ENCODE measurements around the gene LDLRAD2. TPM values are rescaled to one million over a fixed set of nuclear protein-coding genes. Genes with fewer than 3 reads are reported as not detected.

Gene LDLRAD2
- total and polyA plus RNA-seq, 9 of the 15 experiments (the other 6 are each of a cell fraction or from before 2014, with no cell fraction given), result 0.45 to 0.48 TPM; not detected in 7

- TF ChIP-seq CTCFL (IDR thresholded peaks at IDR 0.05; ENCODE audit: borderline replicate concordance, insufficient read depth, low read depth, low read length, poor library complexity, severe bottlenecking) (no peak), IFI16 (CRISPR knock-in tag; IDR thresholded peaks at IDR 0.05) (no peak), ZC3H11A (IDR thresholded peaks at IDR 0.05; ENCODE audit: low read depth, low read length) (peak; percentile 49; the same call in 1 of the 2 replicates), DPF2 (IDR thresholded peaks at IDR 0.05) (peak; percentile 83; the same call in 1 of the 2 replicates), EP400 (IDR thresholded peaks at IDR 0.05) (no peak), RFX7 (CRISPR knock-in tag; IDR thresholded peaks at IDR 0.05) (no peak), PHB2 (IDR thresholded peaks at IDR 0.05; ENCODE audit: low read depth) (no peak), SMAD4 (CRISPR knock-in tag; conservative IDR thresholded peaks at IDR 0.05) (no peak), ARID4B (CRISPR knock-in tag; IDR thresholded peaks at IDR 0.05) (no peak), ZNF224 (CRISPR knock-in tag; IDR thresholded peaks at IDR 0.05) (no peak), ZNF143 (CRISPR knock-in tag; IDR thresholded peaks at IDR 0.05) (peak; percentile 96), ZNF23 (CRISPR knock-in tag; IDR thresholded peaks at IDR 0.05) (no peak), ELF4 (CRISPR knock-in tag; IDR thresholded peaks at IDR 0.05) (peak; percentile 65; the same call in 1 of the 2 replicates), NR0B1 (IDR thresholded peaks at IDR 0.05; ENCODE audit: partially characterized antibody) (no peak), ZNF77 (CRISPR knock-in tag; IDR thresholded peaks at IDR 0.05) (no peak), ZNF184 (CRISPR knock-in tag; IDR thresholded peaks at IDR 0.05) (no peak), CXXC5 (CRISPR knock-in tag; IDR thresholded peaks at IDR 0.05) (no peak; the same call in 1 of the 2 replicates), GABPA (tag; conservative IDR thresholded peaks at IDR 0.05; ENCODE audit: low read depth) (peak; percentile 79), CBFA2T3 (IDR thresholded peaks at IDR 0.05) (peak; percentile 42), ZNF589 (CRISPR knock-in tag; IDR thresholded peaks at IDR 0.05; ENCODE audit: low read depth) (peak; percentile 91)
- TF ChIP-seq, protein P1, sequence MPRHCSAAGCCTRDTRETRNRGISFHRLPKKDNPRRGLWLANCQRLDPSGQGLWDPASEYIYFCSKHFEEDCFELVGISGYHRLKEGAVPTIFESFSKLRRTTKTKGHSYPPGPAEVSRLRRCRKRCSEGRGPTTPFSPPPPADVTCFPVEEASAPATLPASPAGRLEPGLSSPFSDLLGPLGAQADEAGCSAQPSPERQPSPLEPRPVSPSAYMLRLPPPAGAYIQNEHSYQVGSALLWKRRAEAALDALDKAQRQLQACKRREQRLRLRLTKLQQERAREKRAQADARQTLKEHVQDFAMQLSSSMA (CRISPR knock-in tag; IDR thresholded peaks at IDR 0.05), result no peak
Measured at GRCh38 chr1:21783679-21784603, 28.1 kb upstream of the LDLRAD2 start (continued).

Measured in K562 (cell line).